Endothelial cell of umbilical vein (primary cell): ENCODE data around the gene DOCK6.

Experiments
- EZH2 ChIP-seq: IDR thresholded peaks from 2 replicates; pipeline ENCODE4 v1.6.1; 2012; ENCODE audit warnings: borderline replicate concordance, low read depth, mild to moderate bottlenecking, moderate library complexity, low read length, inconsistent platforms; ENCODE audit not compliant: severe bottlenecking
- TF ChIP-seq, protein P1 (sequence below): IDR thresholded peaks from 2 replicates; pipeline ENCODE4 v1.6.1; 2011; ENCODE audit not compliant: insufficient read depth, insufficient read length

DNA sequence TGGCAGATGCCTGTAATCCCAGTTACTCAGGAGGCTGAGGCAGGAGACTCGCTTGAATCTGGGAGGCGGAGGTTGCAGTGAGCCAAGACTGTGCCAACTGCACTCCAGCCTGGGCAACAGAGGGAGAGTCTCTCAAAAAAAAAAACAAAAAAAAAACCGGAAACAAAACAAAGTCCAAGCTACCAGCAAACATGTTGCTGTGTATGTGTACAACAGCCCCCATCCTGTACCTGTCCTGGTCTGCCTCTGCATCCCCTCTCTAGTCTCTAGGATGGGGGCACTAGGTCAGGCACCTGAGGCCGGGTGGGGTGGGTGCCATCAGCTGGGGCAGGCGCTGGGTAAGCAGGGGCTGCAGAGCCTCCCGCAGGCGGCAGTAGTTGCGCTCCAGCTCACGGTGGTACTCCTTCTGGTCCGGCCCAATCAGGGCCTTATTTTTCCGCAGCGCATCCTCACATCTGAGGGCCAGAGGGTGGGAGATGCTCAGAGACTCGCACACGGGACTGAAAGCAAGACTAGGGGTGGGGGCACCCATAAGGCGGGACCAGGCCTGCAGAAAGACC lies 62.2 kb downstream of the DOCK6 start:
- TF ChIP-seq, protein P1, sequence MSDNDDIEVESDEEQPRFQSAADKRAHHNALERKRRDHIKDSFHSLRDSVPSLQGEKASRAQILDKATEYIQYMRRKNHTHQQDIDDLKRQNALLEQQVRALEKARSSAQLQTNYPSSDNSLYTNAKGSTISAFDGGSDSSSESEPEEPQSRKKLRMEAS: no peak
- TF ChIP-seq EZH2: no peak
